Measurements from ENCODE around the gene TCEANC2.

TCEANC2 gene

GRCh38 chr1:54008876-54009275 lies 44.5 kb upstream of the TCEANC2 start:
- intact Hi-C loops (cut with DNase I; ENCODE audit: low total_unique reads), result no loop called here
- TF ChIP-seq CTCF (IDR thresholded peaks at IDR 0.05), result no peak
- Histone ChIP-seq H3K4me1 (no peaks in the 10 kb centered on the region), H3K36me3 (no peaks in the 10 kb centered on the region), H3K4me3 (no peak overlapping the region), H3K9me3 (no peaks in the 10 kb centered on the region), H3K27ac (no peak overlapping the region), H3K27me3 (peaks cover 0 to 34% of the 10 kb centered on the region in 2 donors)
- peak in 1 of 2 donors; percentile 45 for DNase-seq

GRCh38 chr1:54009406-54009805 lies 44.0 kb upstream of the TCEANC2 start:
- Histone ChIP-seq H3K27ac (no peak overlapping the region), H3K4me1 (no peaks in the 10 kb centered on the region), H3K27me3 (peaks cover 0 to 39% of the 10 kb centered on the region in 2 donors), H3K36me3 (no peaks in the 10 kb centered on the region), H3K4me3 (no peak overlapping the region), H3K9me3 (no peaks in the 10 kb centered on the region)
- no peak for TF ChIP-seq CTCF (IDR thresholded peaks at IDR 0.05)
- peak in 1 of 2 donors; percentile 20 for DNase-seq
- intact Hi-C loops (cut with DNase I; ENCODE audit: low total_unique reads), result no loop called here

GRCh38 chr1:54010415-54011117 lies 42.8 kb upstream of the TCEANC2 start:
- no peaks in the 10 kb centered on the region for H3K9me3 ChIP-seq
- intact Hi-C loops (cut with DNase I; ENCODE audit: low total_unique reads), result no loop called here
- TF ChIP-seq CTCF (IDR thresholded peaks at IDR 0.05), result no peak
- no peak overlapping the region for H3K27ac ChIP-seq
- no peak overlapping the region for H3K4me3 ChIP-seq
- H3K27me3 ChIP-seq, result peaks cover 0 to 48% of the 10 kb centered on the region in 2 donors
- DNase-seq, result no peak
- H3K36me3 ChIP-seq, result no peaks in the 10 kb centered on the region
- no peaks in the 10 kb centered on the region for H3K4me1 ChIP-seq

GRCh38 chr1:54011316-54012007 lies 41.9 kb upstream of the TCEANC2 start:
- H3K27ac ChIP-seq, result no peak overlapping the region
- no peaks in the 10 kb centered on the region for H3K4me1 ChIP-seq
- H3K36me3 ChIP-seq, result no peaks in the 10 kb centered on the region
- intact Hi-C loops (cut with DNase I; ENCODE audit: low total_unique reads), result no loop called here
- peaks cover 0 to 52% of the 10 kb centered on the region in 2 donors for H3K27me3 ChIP-seq
- DNase-seq, result peak in 1 of 2 donors; percentile 32
- H3K9me3 ChIP-seq, result no peaks in the 10 kb centered on the region
- H3K4me3 ChIP-seq, result no peak overlapping the region
- no peak for TF ChIP-seq CTCF (IDR thresholded peaks at IDR 0.05)

- Histone ChIP-seq H3K27me3 (peaks cover 0 to 57% of the 10 kb centered on the region in 2 donors), H3K9me3 (no peaks in the 10 kb centered on the region), H3K27ac (no peak overlapping the region), H3K36me3 (no peaks in the 10 kb centered on the region), H3K4me1 (no peaks in the 10 kb centered on the region), H3K4me3 (no peak overlapping the region)
- no peak for TF ChIP-seq CTCF (IDR thresholded peaks at IDR 0.05)
- intact Hi-C loops (cut with DNase I; ENCODE audit: low total_unique reads), result no loop called here
- DNase-seq, result peak in 1 of 2 donors; percentile 48
These were observed 41.4 kb upstream of the TCEANC2 start for GRCh38 chr1:54012008-54012325.

Data from tibial artery (tissue), 4 donors.